IMR-90 (cell line): Measurements from ENCODE around the gene CENPS. TPM values are rescaled to one million over a fixed set of nuclear protein-coding genes. Genes with fewer than 3 reads are reported as not detected.

Experiments used
- ATAC-seq: fragments of 200-7000 bp; cut with Tn5 transposase; 2 replicates; pipeline ENCODE4 v1.9.1; 2020; ENCODE audit warnings: low read depth, mild to moderate bottlenecking, moderate library complexity
- BruUV-seq: library from RNA; stranded (reverse); fragments of 400-500 nt; replicated peaks from 2 replicates; lab custom pipeline; 2021; lab: Mats Ljungman, UMichigan
- CTCF ChIA-PET: fragments of 300-600 bp; formaldehyde crosslinking; extraction: SDS; loops from one replicate; lab custom pipeline; 2021; ENCODE audit warnings: antibody characterized with exemption; lab: Yijun Ruan, JAX
- POLR2A ChIA-PET: fragments of 300-600 bp; sonication (Branson Sonifier 250); formaldehyde crosslinking; loops from one replicate; lab custom pipeline; 2022; ENCODE audit warnings: antibody characterized with exemption; ENCODE audit not compliant: unreplicated experiment; lab: Charles Lee
- DNase-seq: peaks from one replicate; pipeline ENCODE4 v3.0.0; 2013
- H2AFZ ChIP-seq: replicated peaks from 2 replicates; pipeline ENCODE3; 2013; ENCODE audit warnings: low read length, mild to moderate bottlenecking; ENCODE audit not compliant: poor library complexity
- H2AK5ac ChIP-seq: 2 replicates; pipeline ENCODE4 v1.6.1; 2013; ENCODE audit warnings: low read depth, low read length, inconsistent platforms
- H2AK9ac ChIP-seq: replicated peaks from 2 replicates; pipeline ENCODE3; 2013; ENCODE audit warnings: mild to moderate bottlenecking, low read depth, low read length, moderate library complexity; ENCODE audit not compliant: poor library complexity
- H2BK120ac ChIP-seq: 2 replicates; pipeline ENCODE4 v1.6.1; 2013; ENCODE audit warnings: low read depth, low read length, inconsistent platforms
- H2BK15ac ChIP-seq: 3 replicates; pipeline ENCODE4 v1.6.1; 2013; ENCODE audit warnings: low read depth, low read length, inconsistent platforms
- H2BK20ac ChIP-seq: 2 replicates; pipeline ENCODE4 v1.6.1; 2013; ENCODE audit warnings: low read depth, mild to moderate bottlenecking, inconsistent platforms, low read length, moderate library complexity
- H2BK5ac ChIP-seq: 2 replicates; pipeline ENCODE4 v1.6.1; 2013; ENCODE audit warnings: mild to moderate bottlenecking, low read depth, low read length, inconsistent platforms; ENCODE audit not compliant: poor library complexity, severe bottlenecking
- H3K14ac ChIP-seq: replicated peaks from 2 replicates; pipeline ENCODE4 v1.6.1; 2013; ENCODE audit warnings: low read depth, low read length, inconsistent platforms
- H3K18ac ChIP-seq: 2 replicates; pipeline ENCODE4 v1.6.1; 2013; ENCODE audit warnings: low read depth, low read length, control low read depth
- H3K23ac ChIP-seq: 2 replicates; pipeline ENCODE4 v1.6.1; 2013; ENCODE audit warnings: low read depth, low read length, inconsistent platforms
- H3K27ac ChIP-seq: 2 replicates; pipeline ENCODE4 v1.5.1; 2013; ENCODE audit warnings: mild to moderate bottlenecking, control low read depth, low read length; ENCODE audit not compliant: insufficient read depth
- H3K27me3 ChIP-seq: 2 replicates; pipeline ENCODE4 v1.6.1; 2013; ENCODE audit warnings: low read length; ENCODE audit not compliant: control insufficient read depth, insufficient read depth
- H3K36me3 ChIP-seq: 2 replicates; pipeline ENCODE4 v1.6.1; 2013; ENCODE audit warnings: low read length, mixed read lengths; ENCODE audit not compliant: control insufficient read depth, insufficient read depth
- H3K4ac ChIP-seq: 2 replicates; pipeline ENCODE4 v1.6.1; 2013; ENCODE audit warnings: low read depth, low read length, inconsistent platforms
- H3K4me1 ChIP-seq: 2 replicates; pipeline ENCODE4 v1.6.1; 2013; ENCODE audit warnings: low read length, mixed read lengths; ENCODE audit not compliant: control insufficient read depth, insufficient read depth
- H3K4me2 ChIP-seq: 2 replicates; pipeline ENCODE4 v1.6.1; 2013; ENCODE audit warnings: low read depth, mild to moderate bottlenecking, control low read depth, low read length, moderate library complexity
- H3K4me3 ChIP-seq: 2 replicates; pipeline ENCODE4 v1.5.1; 2013; ENCODE audit warnings: low read depth, mild to moderate bottlenecking, control low read depth, low read length, moderate library complexity; ENCODE audit not compliant: insufficient read depth
- H3K56ac ChIP-seq: 2 replicates; pipeline ENCODE4 v1.6.1; 2013; ENCODE audit warnings: low read length, inconsistent platforms; ENCODE audit not compliant: insufficient read depth; ENCODE audit errors: extremely low read depth
- H3K79me1 ChIP-seq, 2 experiments: 2 replicates each; pipeline ENCODE4 v1.6.1; 2013; ENCODE audit warnings: low read length in 2 of 2, inconsistent platforms in 1 of 2, low read depth in 1 of 2
- H3K9ac ChIP-seq: 2 replicates; pipeline ENCODE4 v1.6.1; 2013; ENCODE audit warnings: low read depth, low read length, control low read depth
- H3K9me1 ChIP-seq: 2 replicates; pipeline ENCODE4 v1.6.1; 2013; ENCODE audit warnings: low read length, inconsistent platforms; ENCODE audit not compliant: insufficient read depth
- H3K9me3 ChIP-seq: 2 replicates; pipeline ENCODE4 v1.6.1; 2013; ENCODE audit warnings: low read length; ENCODE audit not compliant: control insufficient read depth, insufficient read depth
- H4K20me1 ChIP-seq: 2 replicates; pipeline ENCODE4 v1.6.1; 2013; ENCODE audit warnings: low read length, inconsistent platforms; ENCODE audit not compliant: insufficient read depth
- H4K5ac ChIP-seq: 2 replicates; pipeline ENCODE4 v1.6.1; 2013; ENCODE audit warnings: mild to moderate bottlenecking, low read depth, low read length, control low read depth
- H4K8ac ChIP-seq, 2 experiments: 2 replicates each; pipeline ENCODE4 v1.6.1; 2013; ENCODE audit warnings: low read depth in 2 of 2, low read length in 2 of 2, control low read depth in 1 of 2, inconsistent platforms in 1 of 2
- H4K91ac ChIP-seq: 2 replicates; pipeline ENCODE4 v1.6.1; 2013; ENCODE audit warnings: low read depth, low read length, inconsistent platforms; ENCODE audit not compliant: insufficient read depth
- BHLHE40 ChIP-seq: fragments of 150-350 bp; IDR thresholded peaks from 2 replicates; pipeline ENCODE4 v1.6.1; 2016; ENCODE audit warnings: mild to moderate bottlenecking, low read depth, low read length
- CEBPB ChIP-seq: IDR thresholded peaks from 2 replicates; pipeline ENCODE4 v1.6.1; 2012; ENCODE audit warnings: low read depth, low read length, improper control_type of control experiment
- CHD1 ChIP-seq: IDR thresholded peaks from 2 replicates; pipeline ENCODE4 v1.6.1; 2012; ENCODE audit warnings: low read depth, low read length, improper control_type of control experiment
- CTCF ChIP-seq: conservative IDR thresholded peaks from 2 replicates; pipeline ENCODE4 v1.5.1; 2012; ENCODE audit warnings: mild to moderate bottlenecking, low read depth, low read length, improper control_type of control experiment
- ELK1 ChIP-seq: fragments of 150-350 bp; IDR thresholded peaks from 2 replicates; pipeline ENCODE4 v1.6.1; 2016; ENCODE audit warnings: low read depth, mild to moderate bottlenecking, low read length, moderate library complexity, borderline replicate concordance
- MAFK ChIP-seq: IDR thresholded peaks from 2 replicates; pipeline ENCODE4 v1.6.1; 2012; ENCODE audit warnings: low read depth, low read length, improper control_type of control experiment
- MAZ ChIP-seq: IDR thresholded peaks from 2 replicates; pipeline ENCODE4 v1.6.1; 2012; ENCODE audit warnings: low read depth, mild to moderate bottlenecking, low read length, improper control_type of control experiment, moderate library complexity, borderline replicate concordance
- MXI1 ChIP-seq: IDR thresholded peaks from 2 replicates; pipeline ENCODE4 v1.6.1; 2012; ENCODE audit warnings: low read depth, mild to moderate bottlenecking, low read length, moderate library complexity, borderline replicate concordance
- NFE2L2 ChIP-seq: fragments of 150-350 bp; IDR thresholded peaks from 2 replicates; pipeline ENCODE4 v1.6.1; 2016; ENCODE audit warnings: low read depth, mild to moderate bottlenecking, low read length
- POLR2A ChIP-seq: IDR thresholded peaks from 2 replicates; pipeline ENCODE4 v1.6.1; 2012; ENCODE audit warnings: mild to moderate bottlenecking, low read depth, low read length
- RAD21 ChIP-seq: IDR thresholded peaks from 2 replicates; pipeline ENCODE4 v1.6.1; 2012; ENCODE audit warnings: low read length, improper control_type of control experiment
- RCOR1 ChIP-seq: IDR thresholded peaks from 2 replicates; pipeline ENCODE4 v1.6.1; 2012; ENCODE audit warnings: mild to moderate bottlenecking, low read length, improper control_type of control experiment; ENCODE audit not compliant: insufficient replicate concordance
- RFX5 ChIP-seq: IDR thresholded peaks from 2 replicates; pipeline ENCODE4 v1.8.0; 2012; ENCODE audit warnings: low read depth, mild to moderate bottlenecking, low read length, moderate library complexity
- SMC3 ChIP-seq: fragments of 150-350 bp; IDR thresholded peaks from 2 replicates; pipeline ENCODE4 v1.6.1; 2016; ENCODE audit warnings: low read depth, mild to moderate bottlenecking, antibody characterized with exemption, low read length, moderate library complexity
- WGBS, 2 experiments: methylation state at CpG; one replicate each; pipeline versions ENCODE4 v1.1.5 to v1.1.7; 2013; ENCODE audit warnings: missing lambda C conversion rate in 2 of 2; ENCODE audit not compliant: insufficient read length in 1 of 2; ENCODE audit errors: extremely low coverage in 2 of 2; 5-methylcytosine and 5-hydroxymethylcytosine counted together
- dilution Hi-C: fragments of 300-500 bp; cut with HindIII; formaldehyde crosslinking; loops from one replicate; pipeline ENCODE4 v1.14.3; 2018; ENCODE audit warnings: low sequenced_read_pairs; ENCODE audit not compliant: unreplicated experiment
- in situ Hi-C: fragments of 300-500 bp; cut with MboI; formaldehyde crosslinking; loops from 3 replicates; pipeline ENCODE4 v1.14.3; 2019; ENCODE audit warnings: low sequenced_read_pairs, inconsistent platforms, mixed read lengths
- intact Hi-C: fragments of 100-400 bp; cut with micrococcal nuclease; formaldehyde crosslinking; loops from 2 replicates; pipeline ENCODE4 v1.10.0; 2022
- polyA plus RNA-seq, 3 experiments: library from polyadenylated mRNA; depleted of rRNA; stranded (reverse); fragments of >200 nt; gene quantifications; 2 replicates each; pipeline ENCODE4 v1.2.3, GENCODE V29; 2012; ENCODE audit warnings: low replicate concordance in 1 of 3
- total RNA-seq: library from RNA; depleted of rRNA; stranded (reverse); fragments of >200 nt; gene quantifications from 2 replicates; pipeline ENCODE4 v1.2.3, GENCODE V29; 2012
- TF ChIP-seq, protein P1 (sequence below): fragments of 150-350 bp; IDR thresholded peaks from 2 replicates; pipeline ENCODE4 v1.6.1; 2017; ENCODE audit warnings: mild to moderate bottlenecking, antibody characterized with exemption, low read length, low read depth

The CENPS gene
- total and polyA plus RNA-seq, 2 of the 4 experiments (the other 2 are of a cell fraction), result 9.9 to 12.3 TPM

- ATAC-seq (no peak), DNase-seq (no peak)
- dilution Hi-C loops (no loop called here), intact Hi-C loops (no loop called here), in situ Hi-C loops (no loop called here)
- H2AFZ ChIP-seq, result no peak overlapping the region
- H3K4me2 ChIP-seq, result no peak overlapping the region
- no peak overlapping the region for H3K56ac ChIP-seq
- no peak overlapping the region for H2BK5ac ChIP-seq
- H2AK5ac ChIP-seq, result no peak overlapping the region
- no peak overlapping the region for H4K91ac ChIP-seq
- H3K36me3 ChIP-seq, result peaks cover 2% of the 10 kb centered on the region; the same call in 1 of the 2 replicates
- H3K9me3 ChIP-seq, result no peaks in the 10 kb centered on the region
- TF ChIP-seq MXI1 (no peak), CTCF (no peak), MAFK (no peak), RCOR1 (no peak), SMC3 (no peak), CHD1 (no peak), CEBPB (no peak), NFE2L2 (no peak), RFX5 (no peak), RAD21 (no peak), ELK1 (no peak), POLR2A (no peak), BHLHE40 (no peak), MAZ (no peak)
- TF ChIP-seq, protein P1, sequence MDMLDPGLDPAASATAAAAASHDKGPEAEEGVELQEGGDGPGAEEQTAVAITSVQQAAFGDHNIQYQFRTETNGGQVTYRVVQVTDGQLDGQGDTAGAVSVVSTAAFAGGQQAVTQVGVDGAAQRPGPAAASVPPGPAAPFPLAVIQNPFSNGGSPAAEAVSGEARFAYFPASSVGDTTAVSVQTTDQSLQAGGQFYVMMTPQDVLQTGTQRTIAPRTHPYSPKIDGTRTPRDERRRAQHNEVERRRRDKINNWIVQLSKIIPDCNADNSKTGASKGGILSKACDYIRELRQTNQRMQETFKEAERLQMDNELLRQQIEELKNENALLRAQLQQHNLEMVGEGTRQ, result no peak
- H4K8ac ChIP-seq, result no peak overlapping the region
- H3K9me1 ChIP-seq, result peaks cover 12% of the 10 kb centered on the region
- H3K4me3 ChIP-seq, result no peak overlapping the region
- no peak overlapping the region for H3K23ac ChIP-seq
- H2BK120ac ChIP-seq, result no peak overlapping the region
- no peaks in the 10 kb centered on the region for H4K20me1 ChIP-seq
- no peak overlapping the region for H2BK20ac ChIP-seq
- H2AK9ac ChIP-seq, result no peak overlapping the region
- H3K4me1 ChIP-seq, result peaks cover 15% of the 10 kb centered on the region
- POLR2A ChIA-PET, result no interaction called here
- H3K9ac ChIP-seq, result no peak overlapping the region
- 0 out of 4 replicates have a peak, but pooled peaks cover 0 to 9% of the 10 kb centered on the region in 2 experiments for H3K79me1 ChIP-seq
- no peak overlapping the region; the same call in 1 of the 2 replicates for H3K4ac ChIP-seq
- CTCF ChIA-PET, result no interaction called here
- H3K27ac ChIP-seq, result no peak overlapping the region
- 90% methylated on average over 2 of the region's 4 CpGs; no CpG with 5 or more reads in 1 of the 2 experiments for WGBS, 2 experiments
- no peak overlapping the region for H3K18ac ChIP-seq
- no peak overlapping the region for H3K14ac ChIP-seq
- H3K27me3 ChIP-seq, result no peaks in the 10 kb centered on the region
- H2BK15ac ChIP-seq, result no peak overlapping the region
- no peak overlapping the region for H4K5ac ChIP-seq
- no TSS peak for BruUV-seq
Measured at GRCh38 chr1:10383630-10384029, 46.6 kb upstream of the CENPS start.
